Subcutaneous preadipocyte (primary cell): ENCODE measurements around the gene CD14. TPM values are rescaled to one million over a fixed set of nuclear protein-coding genes. Genes with fewer than 3 reads are reported as not detected.

Experiments used
- total RNA-seq: library from RNA; depleted of rRNA; stranded (reverse); fragments of >200 nt; gene quantifications from 2 replicates; pipeline ENCODE4 v1.2.3, GENCODE V29; 2012

CD14 gene
- total RNA-seq: 0.73 and 0.98 TPM in 2 replicates

DNA sequence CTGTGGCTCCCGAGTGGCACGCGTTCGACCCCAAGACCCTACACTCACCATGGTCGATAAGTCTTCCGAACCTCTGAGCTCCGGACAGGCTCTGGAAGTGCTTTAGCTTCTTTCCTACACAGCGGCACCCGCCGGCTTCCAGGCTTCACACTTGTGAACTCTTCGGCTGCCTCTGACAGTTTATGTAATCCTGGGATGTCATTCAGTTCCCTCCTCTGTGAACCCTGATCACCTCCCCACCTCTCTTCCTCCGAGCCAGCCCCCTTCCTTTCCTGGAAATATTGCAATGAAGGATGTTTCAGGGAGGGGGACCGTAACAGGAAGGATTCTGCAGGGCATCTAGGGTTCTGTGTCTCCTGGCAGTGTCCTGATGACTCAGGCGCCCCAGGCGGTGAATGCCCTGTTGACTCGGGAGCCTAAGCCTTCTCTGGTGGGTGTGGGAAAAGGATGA, at the start of gene CD14:
CD14 (minus strand) TSS at position 155 of the 451 bp plus-strand sequence; CDS start at position 51, 104 bp downstream.

DNA sequence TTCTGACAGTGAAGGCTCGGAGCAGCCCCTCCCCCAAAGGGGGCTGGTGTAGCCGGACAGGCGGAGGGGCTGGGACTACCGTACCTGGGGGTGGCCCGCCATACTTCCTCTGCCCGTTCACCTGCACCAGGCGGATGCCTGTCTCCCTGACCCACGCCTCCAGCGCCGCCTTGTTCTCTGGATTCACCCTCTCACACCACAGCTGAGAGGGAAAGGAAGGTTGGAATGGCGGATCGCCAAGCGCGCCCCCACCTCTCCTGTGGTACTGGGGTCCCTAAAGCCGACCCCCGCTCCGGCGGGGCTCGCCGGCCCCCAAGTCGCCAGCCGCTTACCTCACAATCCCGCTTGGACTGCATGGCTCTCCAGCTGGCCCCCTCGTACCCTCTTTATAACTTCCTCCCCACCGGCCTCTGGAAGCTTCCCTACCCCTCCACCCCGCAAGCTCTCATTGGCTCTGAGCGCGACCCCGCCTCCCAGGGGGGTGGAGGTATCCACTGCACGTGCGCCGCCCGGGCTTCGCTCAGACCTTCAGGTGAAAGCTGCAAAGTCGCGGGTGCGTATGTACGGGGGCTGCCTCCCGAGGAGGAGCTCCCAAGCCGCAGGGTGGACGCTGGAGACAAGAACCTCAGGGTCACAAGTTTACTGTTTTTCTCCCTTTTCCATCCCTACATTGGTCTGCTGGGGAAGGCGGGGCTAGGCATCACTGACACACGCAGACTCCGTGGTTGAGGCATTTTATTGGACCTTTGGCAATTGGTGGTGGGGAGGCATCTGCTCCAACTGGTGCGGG, 40.4 kb upstream of the CD14 start, which contains the start of gene DND1:
DND1 (minus strand) TSS at position 390 of the 790 bp plus-strand sequence; CDS start at position 356, 34 bp downstream.

DNA sequence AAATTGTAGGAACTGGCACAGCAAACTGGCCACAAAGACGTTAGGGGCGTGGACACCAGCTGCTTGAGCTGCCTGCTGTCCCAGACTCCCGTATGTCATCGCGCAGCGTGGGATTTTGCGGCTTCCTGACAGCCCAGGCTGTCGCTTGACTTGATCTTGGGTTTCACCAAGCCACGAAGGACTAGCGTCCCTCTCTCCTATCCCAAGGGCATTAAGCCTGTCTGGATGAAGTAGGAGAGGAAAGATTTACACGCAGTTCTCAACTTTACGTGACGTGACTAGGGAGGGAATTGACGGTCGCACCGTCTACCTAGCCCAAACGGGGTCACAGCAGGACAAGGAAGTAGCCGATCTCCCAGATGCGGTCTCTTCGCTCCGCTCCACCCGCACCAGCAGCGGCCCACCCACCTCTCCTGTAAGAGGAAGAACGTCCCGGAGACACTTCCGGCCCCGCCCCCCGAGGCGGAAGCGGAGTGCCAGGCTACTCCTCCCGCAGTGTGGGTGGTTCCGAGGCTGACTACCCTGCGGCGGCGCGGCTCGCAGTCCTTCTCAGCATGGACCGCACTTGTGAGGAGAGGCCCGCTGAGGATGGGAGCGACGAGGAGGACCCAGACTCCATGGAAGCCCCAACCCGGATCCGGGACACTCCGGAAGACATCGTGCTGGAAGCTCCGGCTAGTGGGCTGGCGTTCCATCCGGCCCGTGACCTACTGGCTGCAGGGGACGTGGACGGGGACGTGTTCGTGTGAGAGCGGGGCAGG, 31.6 kb upstream of the CD14 start, which contains the start of gene WDR55:
WDR55 (plus strand) TSS at position 546 of the 761 bp plus-strand sequence; CDS start at position 555, 9 bp downstream.

DNA sequence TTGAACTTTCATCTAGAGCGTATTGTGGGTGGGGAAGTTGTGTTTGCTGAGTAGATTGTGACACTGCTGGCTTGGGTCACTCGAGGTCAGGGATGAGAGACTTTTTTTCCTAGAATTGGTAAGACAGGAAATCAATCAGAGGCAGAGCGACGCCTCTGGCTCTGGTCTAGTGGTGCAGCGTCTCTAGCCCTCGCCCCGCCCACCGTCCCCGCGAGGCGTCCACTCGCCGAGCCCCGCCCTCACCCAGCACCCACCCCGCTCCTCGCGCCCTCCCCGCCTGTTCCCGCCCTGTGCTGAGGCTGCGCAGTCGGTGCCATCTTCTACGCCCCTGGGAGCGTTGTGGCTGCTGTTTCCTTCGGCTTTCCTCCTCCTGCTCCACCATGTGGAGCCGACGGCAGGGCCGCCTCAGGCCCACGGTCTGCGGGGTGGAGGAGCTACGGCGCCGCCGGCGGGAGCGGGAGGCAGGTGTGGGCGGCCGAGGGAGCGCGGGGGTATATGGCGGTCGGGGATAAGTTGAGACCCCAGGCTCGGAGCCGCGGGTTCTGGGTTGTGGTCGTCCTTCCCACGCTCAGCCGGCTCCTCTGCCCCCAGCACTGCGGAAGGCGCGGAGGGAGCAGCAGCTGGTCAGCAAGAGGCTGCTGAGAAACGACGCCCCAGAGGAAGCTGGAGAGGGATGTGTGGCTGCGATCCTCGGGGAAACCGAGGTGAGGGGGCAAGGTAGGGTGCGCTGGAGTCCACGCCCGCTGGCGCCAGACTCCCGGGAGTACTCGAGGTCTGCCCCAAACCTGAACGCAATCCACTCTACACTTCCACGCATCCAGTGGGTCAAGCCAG, 6.4 kb upstream of the CD14 start, which contains the start of gene TMCO6:
TMCO6 (plus strand) TSS at position 304 of the 834 bp plus-strand sequence; CDS start at position 381, 77 bp downstream.

Other genes starting within 250 kb of the CD14 start
- gene ANKHD1, start 231.3 kb downstream of the CD14 start, total RNA-seq: 58.8 and 79.0 TPM in 2 replicates
- 0.39 and 2.6 TPM in 2 replicates for gene EIF4EBP3, start 85.5 kb downstream of the CD14 start, total RNA-seq
- gene SRA1, start 75.7 kb downstream of the CD14 start, total RNA-seq: 27.6 and 34.8 TPM in 2 replicates
- gene APBB3, start 68.6 kb downstream of the CD14 start, total RNA-seq: 9.8 and 12.5 TPM in 2 replicates
- gene SLC35A4, start 68.3 kb downstream of the CD14 start, total RNA-seq: 9.9 and 13.5 TPM in 2 replicates
- 19.8 and 21.7 TPM in 2 replicates for gene TMCO6, start 6.3 kb upstream of the CD14 start, total RNA-seq
- gene NDUFA2, start 14.5 kb upstream of the CD14 start, total RNA-seq: 30.7 and 38.9 TPM in 2 replicates
- gene IK, start 14.7 kb upstream of the CD14 start, total RNA-seq: 63.3 and 79.4 TPM in 2 replicates
- 36.0 and 44.0 TPM in 2 replicates for gene WDR55, start 31.7 kb upstream of the CD14 start, total RNA-seq
- under 0.01 and 0.39 TPM in 2 replicates for gene DND1, start 40.4 kb upstream of the CD14 start, total RNA-seq
- gene HARS1, start 58.2 kb upstream of the CD14 start, total RNA-seq: 50.0 and 54.3 TPM in 2 replicates
- 22.4 and 23.1 TPM in 2 replicates for gene HARS2, start 58.3 kb upstream of the CD14 start, total RNA-seq
- gene ZMAT2, start 67.3 kb upstream of the CD14 start, total RNA-seq: 24.2 and 28.7 TPM in 2 replicates
- gene PCDHA1, start 153.0 kb upstream of the CD14 start, total RNA-seq: under 0.01 TPM in 1 of 2 replicates, not detected in the other
- gene PCDHA2, start 161.7 kb upstream of the CD14 start, total RNA-seq: not detected in 2 replicates
- gene PCDHA3, start 167.9 kb upstream of the CD14 start, total RNA-seq: under 0.01 TPM in 2 replicates
- under 0.01 TPM in 1 of 2 replicates, not detected in the other for gene PCDHA4, start 173.9 kb upstream of the CD14 start, total RNA-seq
- under 0.01 TPM in 1 of 2 replicates, not detected in the other for gene PCDHA5, start 188.4 kb upstream of the CD14 start, total RNA-seq
- under 0.01 and 0.37 TPM in 2 replicates for gene PCDHA6, start 194.8 kb upstream of the CD14 start, total RNA-seq
- gene PCDHA7, start 201.1 kb upstream of the CD14 start, total RNA-seq: under 0.01 and 0.37 TPM in 2 replicates
- not detected in 2 replicates for gene PCDHA8, start 208.0 kb upstream of the CD14 start, total RNA-seq
- gene PCDHA9, start 215.2 kb upstream of the CD14 start, total RNA-seq: under 0.01 TPM in 2 replicates
- gene PCDHA10, start 222.7 kb upstream of the CD14 start, total RNA-seq: under 0.01 TPM in 2 replicates
- under 0.01 TPM in 1 of 2 replicates, not detected in the other for gene PCDHA11, start 235.8 kb upstream of the CD14 start, total RNA-seq
- gene PCDHA12, start 242.1 kb upstream of the CD14 start, total RNA-seq: not detected in 2 replicates
- gene PCDHA13, start 248.9 kb upstream of the CD14 start, total RNA-seq: not detected in 2 replicates